Skeletal muscle tissue (tissue), 4 donors: Measurements from ENCODE around the gene ZFP36L2. TPM values are rescaled to one million over a fixed set of nuclear protein-coding genes. Genes with fewer than 3 reads are reported as not detected.

Source experiments
- H3K27ac ChIP-seq: one replicate; pipeline ENCODE4 v1.7.0; 2013; ENCODE audit warnings: mild to moderate bottlenecking, low read depth, low read length, inconsistent platforms
- H3K27me3 ChIP-seq, 3 donors: one replicate each; pipeline ENCODE4 v1.7.0; 2013; ENCODE audit warnings: low read length in 3 of 3; ENCODE audit not compliant: control insufficient read depth in 3 of 3, insufficient read depth in 3 of 3
- H3K36me3 ChIP-seq, 3 donors: one replicate each; pipeline ENCODE4 v1.7.0; 2013; ENCODE audit warnings: low read length in 3 of 3; ENCODE audit not compliant: control insufficient read depth in 3 of 3, insufficient read depth in 3 of 3
- H3K4me1 ChIP-seq, 3 donors: one replicate each; pipeline ENCODE4 v1.7.0; 2013; ENCODE audit warnings: low read length in 3 of 3, mild to moderate bottlenecking in 3 of 3; ENCODE audit not compliant: control insufficient read depth in 3 of 3, insufficient read depth in 3 of 3
- H3K4me3 ChIP-seq, 3 donors: one replicate each; pipeline ENCODE4 v1.7.0; 2013; ENCODE audit warnings: low read length in 3 of 3
- H3K9ac ChIP-seq, 3 donors: one replicate each; pipeline ENCODE4 v1.7.0; 2013; ENCODE audit warnings: low read length in 3 of 3, mild to moderate bottlenecking in 3 of 3, moderate library complexity in 2 of 3, low read depth in 1 of 3
- H3K9me3 ChIP-seq, 3 donors: one replicate each; pipeline ENCODE4 v1.7.0; 2013; ENCODE audit warnings: low read length in 3 of 3; ENCODE audit not compliant: control insufficient read depth in 3 of 3
- total RNA-seq: library from RNA; depleted of rRNA; stranded (reverse); fragments of >200 nt; gene quantifications from one replicate; pipeline ENCODE4 v1.2.3, GENCODE V29; 2014
- donor health status: Osteomylitis.

The ZFP36L2 gene
- total RNA-seq, 1 donor from 2014 or later = 14.1 TPM

DNA sequence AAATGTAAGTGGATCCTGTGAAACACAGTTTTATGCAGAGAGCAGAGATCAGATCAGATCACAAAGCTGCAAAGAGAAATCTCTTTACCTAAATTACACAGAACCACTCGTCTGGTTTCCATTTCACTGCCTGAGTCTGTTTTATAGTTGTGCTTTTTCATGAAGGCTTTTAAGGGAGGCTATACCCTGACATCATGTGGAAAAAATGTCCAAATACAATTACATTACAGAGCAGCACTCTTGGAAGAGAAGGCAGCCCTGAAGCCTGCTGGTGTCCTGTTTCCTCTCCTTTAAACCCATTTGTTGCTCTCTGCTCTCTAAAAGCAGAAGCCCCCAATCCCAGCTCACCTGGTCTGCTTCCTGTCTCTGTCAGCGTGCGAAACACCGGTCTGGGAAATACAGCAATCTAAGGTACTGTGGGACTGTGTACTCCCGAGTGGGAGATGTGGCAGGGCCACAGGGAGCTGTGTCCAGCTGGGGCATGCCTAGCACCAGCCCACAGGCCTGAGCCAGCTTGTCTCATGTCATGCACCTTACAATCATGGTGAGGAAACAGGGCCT, 24.8 kb upstream of the ZFP36L2 start:
- Histone ChIP-seq H3K27me3 (no peaks in the 10 kb centered on the region), H3K4me1 (peaks cover 0 to 13% (median 11%) of the 10 kb centered on the region in 3 donors), H3K9ac (peak overlapping the region in 1 of 3 donors; percentile 34), H3K36me3 (no peaks in the 10 kb centered on the region), H3K9me3 (no peaks in the 10 kb centered on the region), H3K4me3 (no peak overlapping the region), H3K27ac (peak overlapping the region; percentile 75)

DNA sequence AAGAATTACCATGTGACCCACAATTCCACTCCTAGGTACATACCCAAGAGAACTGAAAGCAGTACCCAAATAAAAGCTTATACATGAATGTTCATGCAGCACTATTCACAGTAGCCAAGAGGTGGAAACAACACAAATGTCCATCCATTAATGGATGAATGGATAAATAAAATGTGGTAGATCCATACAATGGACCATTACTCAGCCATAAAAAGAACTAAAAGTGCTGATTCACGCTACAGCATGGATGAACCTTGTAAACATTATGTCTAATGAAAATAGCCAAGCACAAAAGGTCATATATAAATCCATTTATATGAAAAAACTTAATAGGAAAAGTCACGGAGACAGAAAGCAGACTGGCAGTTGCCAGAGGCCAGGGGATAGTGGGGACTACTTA, 23.6 kb upstream of the ZFP36L2 start:
- no peak overlapping the region for H3K27ac ChIP-seq

DNA sequence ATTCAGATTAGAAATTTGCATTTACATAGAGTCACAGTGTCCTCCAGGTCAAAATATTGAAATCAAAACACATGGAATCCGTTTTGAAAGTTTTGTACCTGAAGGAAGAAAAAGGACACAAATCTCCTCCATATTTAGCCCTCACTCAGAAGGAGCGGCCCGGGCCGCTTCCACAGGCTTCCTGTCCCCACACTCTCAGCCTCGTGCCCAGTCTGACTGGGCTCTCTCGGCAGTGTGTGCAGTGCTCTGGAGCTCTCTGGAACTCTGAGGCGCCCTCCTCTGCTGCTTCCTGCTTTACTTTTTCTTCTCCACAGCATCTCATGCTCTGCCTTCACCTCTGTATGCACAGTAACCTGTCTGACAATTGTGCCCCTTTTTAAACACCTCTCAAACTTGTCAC, 22.2 kb upstream of the ZFP36L2 start:
- Histone ChIP-seq H3K9ac (no peak overlapping the region), H3K27ac (no peak overlapping the region), H3K36me3 (no peaks in the 10 kb centered on the region), H3K27me3 (no peaks in the 10 kb centered on the region), H3K4me3 (no peak overlapping the region), H3K9me3 (no peaks in the 10 kb centered on the region), H3K4me1 (peaks cover 4 to 13% (median 11%) of the 10 kb centered on the region in 3 donors)

More for the DNA sequence above, 23.6 kb upstream of the ZFP36L2 start:
- no peak overlapping the region for H3K9ac ChIP-seq
- H3K9me3 ChIP-seq = no peaks in the 10 kb centered on the region
- no peaks in the 10 kb centered on the region for H3K36me3 ChIP-seq
- H3K4me1 ChIP-seq = peaks cover 0 to 13% (median 8%) of the 10 kb centered on the region in 3 donors
- H3K27me3 ChIP-seq = no peaks in the 10 kb centered on the region
- no peak overlapping the region for H3K4me3 ChIP-seq

DNA sequence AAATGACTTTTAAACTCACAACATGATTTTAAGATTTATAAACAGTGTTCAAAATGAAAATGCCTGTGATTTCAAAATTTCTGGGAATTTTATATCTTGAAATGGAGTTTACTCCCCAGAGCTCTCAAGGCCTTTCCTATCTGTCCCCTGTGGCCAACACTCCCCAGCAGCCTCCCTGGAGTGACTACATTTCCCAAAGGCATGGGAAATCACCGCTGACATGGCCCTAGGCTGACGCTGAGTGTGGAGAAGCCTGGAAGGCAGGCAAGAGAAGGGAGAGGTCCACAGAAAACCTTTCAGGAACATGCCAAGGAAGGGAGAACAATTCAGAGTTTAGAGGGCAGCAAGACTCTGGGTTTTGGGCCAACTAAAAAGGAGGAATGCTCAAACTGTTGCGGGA, 20.2 kb upstream of the ZFP36L2 start:
- no peak overlapping the region for H3K9ac ChIP-seq
- H3K4me1 ChIP-seq = peaks cover 4 to 11% (median 10%) of the 10 kb centered on the region in 3 donors
- H3K27ac ChIP-seq = no peak overlapping the region
- H3K4me3 ChIP-seq = no peak overlapping the region
- no peaks in the 10 kb centered on the region for H3K36me3 ChIP-seq
- no peaks in the 10 kb centered on the region for H3K27me3 ChIP-seq
- H3K9me3 ChIP-seq = no peaks in the 10 kb centered on the region

DNA sequence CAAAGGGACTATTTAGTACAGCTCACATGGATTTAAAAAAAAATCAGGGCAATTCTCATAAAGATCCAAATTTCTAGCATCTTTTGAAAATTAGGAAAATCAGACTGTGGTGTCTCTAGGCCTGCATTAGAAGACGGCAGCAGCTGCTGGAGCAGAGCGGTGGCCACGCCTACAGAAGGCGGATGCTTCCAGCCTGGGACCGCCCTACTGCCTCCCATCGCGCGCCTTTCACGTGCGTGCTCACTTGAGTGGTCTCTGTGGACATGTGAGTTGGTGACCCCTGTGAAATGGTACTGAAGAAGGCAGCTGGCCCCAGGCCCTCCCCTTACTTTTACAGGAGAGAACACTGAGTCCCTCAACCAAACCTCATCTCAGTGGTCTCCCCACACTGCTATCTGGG, 15.2 kb upstream of the ZFP36L2 start:
- no peaks in the 10 kb centered on the region for H3K27me3 ChIP-seq
- no peak overlapping the region for H3K9ac ChIP-seq
- H3K27ac ChIP-seq = no peak overlapping the region
- no peaks in the 10 kb centered on the region for H3K36me3 ChIP-seq
- no peaks in the 10 kb centered on the region for H3K9me3 ChIP-seq
- H3K4me3 ChIP-seq = no peak overlapping the region
- peaks cover 3 to 4% (median 3%) of the 10 kb centered on the region in 3 donors for H3K4me1 ChIP-seq

DNA sequence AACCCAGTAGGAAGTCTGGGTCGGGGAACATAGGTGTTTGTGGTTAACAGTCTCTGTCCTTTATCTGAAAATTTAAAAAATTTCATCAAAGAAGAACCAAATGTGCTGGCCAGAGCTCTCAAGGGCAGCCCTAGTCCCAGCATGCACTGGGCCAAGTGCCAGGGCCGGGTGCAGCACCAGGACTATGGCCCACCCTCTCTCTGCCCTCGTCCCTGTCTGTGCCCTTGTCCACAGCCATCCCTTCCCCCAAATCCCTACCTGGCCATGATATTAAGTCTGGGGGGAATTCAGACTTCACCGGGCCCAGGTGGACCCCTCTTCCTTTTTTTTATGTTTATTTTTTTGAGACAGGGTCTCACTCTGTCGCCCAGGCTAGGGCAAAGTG, 14.4 kb upstream of the ZFP36L2 start:
- H3K9me3 ChIP-seq = no peaks in the 10 kb centered on the region
- no peak overlapping the region for H3K4me3 ChIP-seq
- H3K36me3 ChIP-seq = no peaks in the 10 kb centered on the region
- H3K9ac ChIP-seq = no peak overlapping the region
- peak overlapping the region; percentile 73 for H3K27ac ChIP-seq
- H3K4me1 ChIP-seq = peaks cover 3 to 8% (median 4%) of the 10 kb centered on the region in 3 donors
- H3K27me3 ChIP-seq = no peaks in the 10 kb centered on the region

DNA sequence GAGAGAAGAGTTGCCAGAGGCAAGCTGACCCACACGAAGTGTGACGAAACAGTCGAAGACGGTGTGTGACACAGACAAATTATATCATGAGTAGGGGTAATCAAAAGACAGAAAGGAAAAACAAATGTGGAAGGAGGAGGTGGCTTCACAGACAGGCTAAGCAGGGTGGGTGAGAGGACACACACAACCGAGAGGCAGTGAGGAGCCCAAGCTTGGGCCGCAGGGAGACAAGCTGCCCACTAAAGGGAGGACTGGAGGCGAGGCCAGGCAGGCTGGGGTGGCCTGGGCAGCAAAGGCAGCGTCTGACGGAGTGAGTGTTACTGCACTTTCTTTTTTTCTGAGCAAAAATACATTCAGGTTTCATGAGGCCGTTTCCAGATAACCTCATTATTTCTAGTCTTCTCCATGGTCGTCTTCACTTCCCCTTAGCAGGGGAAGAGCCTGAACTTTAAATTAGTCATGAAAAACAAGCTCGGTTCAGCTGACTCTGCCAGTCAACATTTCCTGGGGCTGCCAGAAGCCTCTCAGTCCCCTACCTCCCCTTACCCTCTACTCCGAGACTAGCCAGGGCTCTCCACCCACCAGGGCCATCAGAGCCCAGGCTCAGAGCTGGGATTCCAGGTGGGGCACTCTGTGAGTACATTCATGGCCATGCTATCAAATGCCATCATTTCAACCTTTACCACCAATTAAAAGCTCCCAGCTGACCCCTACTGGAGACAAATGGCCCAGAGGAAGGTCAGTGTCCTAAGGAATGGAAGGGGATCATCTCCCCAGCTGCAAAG, 13.8 kb upstream of the ZFP36L2 start:
- no peak overlapping the region for H3K4me3 ChIP-seq
- peak overlapping the region; percentile 73 for H3K27ac ChIP-seq
- no peaks in the 10 kb centered on the region for H3K9me3 ChIP-seq
- no peaks in the 10 kb centered on the region for H3K27me3 ChIP-seq
- H3K9ac ChIP-seq = no peak overlapping the region
- no peaks in the 10 kb centered on the region for H3K36me3 ChIP-seq
- H3K4me1 ChIP-seq = peaks cover 3 to 8% (median 4%) of the 10 kb centered on the region in 3 donors

DNA sequence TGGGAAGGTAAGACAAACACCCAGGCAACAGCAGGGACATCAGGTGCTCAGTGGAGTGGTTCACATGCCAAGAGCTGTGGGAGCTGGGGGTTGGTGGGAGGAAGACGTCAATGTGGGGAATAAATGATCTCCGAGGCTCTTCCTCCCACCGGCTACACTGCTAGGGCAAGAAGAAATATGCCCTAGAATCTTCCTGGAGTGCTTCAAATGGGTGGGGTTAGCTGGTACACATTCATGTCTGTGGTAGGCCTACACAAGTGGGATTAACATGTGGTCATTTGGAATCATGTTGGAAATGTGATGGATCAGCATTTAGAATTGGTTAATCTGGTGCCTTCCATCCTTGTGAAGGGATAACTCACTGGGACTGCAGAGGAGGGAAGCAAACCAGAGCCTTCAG, 12.4 kb upstream of the ZFP36L2 start:
- Histone ChIP-seq H3K4me3 (no peak overlapping the region), H3K4me1 (peaks cover 0 to 8% (median 3%) of the 10 kb centered on the region in 3 donors), H3K27me3 (no peaks in the 10 kb centered on the region), H3K9ac (no peak overlapping the region), H3K9me3 (no peaks in the 10 kb centered on the region), H3K36me3 (no peaks in the 10 kb centered on the region), H3K27ac (no peak overlapping the region)

DNA sequence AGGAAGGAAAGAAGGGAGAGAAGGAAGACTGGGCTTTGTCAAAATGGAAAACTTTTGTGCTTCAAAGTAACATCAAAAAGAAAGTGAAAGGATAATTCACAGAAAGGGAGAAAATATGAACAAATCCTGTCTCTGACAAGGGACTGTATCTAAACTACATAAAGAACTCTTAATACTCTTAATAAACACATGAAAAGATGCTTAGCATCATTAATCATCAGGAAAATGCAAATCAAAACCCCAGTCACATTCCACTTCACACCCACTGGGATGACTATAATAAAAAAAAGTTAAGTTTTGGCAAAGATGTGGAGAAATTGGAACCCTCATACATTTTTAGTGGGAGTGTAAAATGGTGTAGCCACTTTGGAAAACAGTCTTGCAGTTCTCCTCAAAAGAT, 11.8 kb upstream of the ZFP36L2 start:
- H3K9ac ChIP-seq = no peak overlapping the region
- H3K36me3 ChIP-seq = no peaks in the 10 kb centered on the region
- H3K4me1 ChIP-seq = peaks cover 0 to 8% (median 4%) of the 10 kb centered on the region in 3 donors
- H3K4me3 ChIP-seq = no peak overlapping the region
- H3K27ac ChIP-seq = no peak overlapping the region
- no peaks in the 10 kb centered on the region for H3K27me3 ChIP-seq
- no peaks in the 10 kb centered on the region for H3K9me3 ChIP-seq
